ENCODE data around the gene PYROXD2. TPM values are rescaled to one million over a fixed set of nuclear protein-coding genes. Genes with fewer than 3 reads are reported as not detected.

Gene PYROXD2
- total RNA-seq, 1 experiment from 2014 or later: 8.1 TPM

- DNase-seq (ENCODE audit: low spot score) (no peak), ATAC-seq (no peak)
- ChIA-PET CTCF (no interaction called here), POLR2A (no interaction called here)
- no peaks in the 10 kb centered on the region for H3K4me1 Mint-ChIP-seq
- no peak overlapping the region for H3K4me3 Mint-ChIP-seq
- H3K27me3 Mint-ChIP-seq (ENCODE audit: low read depth): no peaks in the 10 kb centered on the region
- peaks cover 14% of the 10 kb centered on the region for H3K9me3 Mint-ChIP-seq
- TF ChIP-seq AFF4 (CRISPR knock-in tag; IDR thresholded peaks at IDR 0.05; ENCODE audit: borderline replicate concordance): no peak
- TF ChIP-seq CTCF (IDR thresholded peaks at IDR 0.05): no peak
- no peak for TF ChIP-seq ZNF232 (CRISPR knock-in tag; IDR thresholded peaks at IDR 0.05)
- no peak for TF ChIP-seq SMAD4 (CRISPR knock-in tag; IDR thresholded peaks at IDR 0.05)
- TF ChIP-seq E2F4 (CRISPR knock-in tag; IDR thresholded peaks at IDR 0.05; ENCODE audit: borderline replicate concordance, low read depth): no peak
- no peak for TF ChIP-seq CDX4 (CRISPR knock-in tag; IDR thresholded peaks at IDR 0.05; ENCODE audit: borderline replicate concordance)
- TF ChIP-seq FOXP1 (CRISPR knock-in tag; IDR thresholded peaks at IDR 0.05; ENCODE audit: borderline replicate concordance): no peak
- TF ChIP-seq GRHL2 (CRISPR knock-in tag; IDR thresholded peaks at IDR 0.05; ENCODE audit: insufficient replicate concordance, severe bottlenecking): no peak
- TF ChIP-seq ZNF138 (CRISPR knock-in tag; conservative IDR thresholded peaks at IDR 0.05): no peak
- TF ChIP-seq ZNF396 (CRISPR knock-in tag; IDR thresholded peaks at IDR 0.05; ENCODE audit: borderline replicate concordance): no peak
- TF ChIP-seq ARID4B (CRISPR knock-in tag; IDR thresholded peaks at IDR 0.05; ENCODE audit: borderline replicate concordance): no peak
- no peak for TF ChIP-seq TEAD1 (CRISPR knock-in tag; IDR thresholded peaks at IDR 0.05)
- TF ChIP-seq ZMAT4 (CRISPR knock-in tag; IDR thresholded peaks at IDR 0.05): no peak
- no peak for TF ChIP-seq KAT7 (CRISPR knock-in tag; IDR thresholded peaks at IDR 0.05; ENCODE audit: borderline replicate concordance)
- no peak for TF ChIP-seq ESRRA (CRISPR knock-in tag; IDR thresholded peaks at IDR 0.05; ENCODE audit: borderline replicate concordance)
- TF ChIP-seq ZSCAN18 (CRISPR knock-in tag; IDR thresholded peaks at IDR 0.05): no peak
- TF ChIP-seq GTF2I (CRISPR knock-in tag; conservative IDR thresholded peaks at IDR 0.05): no peak
- no peak overlapping the region for H3K27ac Mint-ChIP-seq
- peaks cover 58% of the 10 kb centered on the region for H3K36me3 Mint-ChIP-seq
These were observed 16.0 kb upstream of the PYROXD2 start for GRCh38 chr10:98431016-98431415.

Measured in WTC11 (cell line).